ENCODE results near the gene SPRY4.
A peak's percentile ranks its signal among the peaks of the same experiment; 100 is the strongest.
"Not testable (repeated sequence)": the region's sequence is repeated elsewhere in the genome, so short reads cannot be mapped to it uniquely, and the experiment has no call there.

The SPRY4 gene

GRCh38 chr5:142292249-142292648, 32.6 kb downstream of the SPRY4 start:
- no peak for DNase-seq

GRCh38 chr5:142290577-142291299, 34.1 kb downstream of the SPRY4 start:
- peak; percentile 74 for DNase-seq

GRCh38 chr5:142289708-142290576, 34.9 kb downstream of the SPRY4 start:
- no peak for DNase-seq

- no peak for DNase-seq
These were observed 36.9 kb downstream of the SPRY4 start for GRCh38 chr5:142287973-142288313.

GRCh38 chr5:142287096-142287972, 37.5 kb downstream of the SPRY4 start:
- no peak for DNase-seq

- DNase-seq: no peak
These were observed 38.7 kb downstream of the SPRY4 start for GRCh38 chr5:142286111-142286510.

- no peak for DNase-seq
These were observed 41.5 kb downstream of the SPRY4 start for GRCh38 chr5:142283304-142283703.

GRCh38 chr5:142281966-142282365, 42.9 kb downstream of the SPRY4 start:
- DNase-seq: no peak

- no peak for DNase-seq
These were observed 43.8 kb downstream of the SPRY4 start for GRCh38 chr5:142281008-142281367.

GRCh38 chr5:142280066-142281007, 44.5 kb downstream of the SPRY4 start:
- DNase-seq: no peak

- DNase-seq: no peak
These were observed 46.2 kb downstream of the SPRY4 start for GRCh38 chr5:142278627-142279026.

- no peak for DNase-seq
These were observed 47.0 kb downstream of the SPRY4 start for GRCh38 chr5:142277796-142278195.

GRCh38 chr5:142276517-142276916, 48.3 kb downstream of the SPRY4 start:
- DNase-seq: no peak

GRCh38 chr5:142275496-142275895, 49.3 kb downstream of the SPRY4 start:
- no peak for DNase-seq

GRCh38 chr5:142272596-142272995, 52.2 kb downstream of the SPRY4 start:
- DNase-seq: not testable (repeated sequence)

GRCh38 chr5:142264084-142264483, 60.7 kb downstream of the SPRY4 start:
- DNase-seq: not testable (repeated sequence)

GRCh38 chr5:142263346-142263745, 61.5 kb downstream of the SPRY4 start:
- DNase-seq: no peak

GRCh38 chr5:142262683-142263082, 62.1 kb downstream of the SPRY4 start:
- no peak for DNase-seq

Data from NCI-H748 treated with DMSO at 0.1 percent for 48 hours (cell line).